Stimulated activated CD4-positive, alpha-beta T cell treated with anti-CD3 and anti-CD28 coated beads, Interleukin-4, amount 100 ng/mL, for 4 hours (primary cell): ENCODE results near the gene CNN3.
A peak's percentile ranks its signal among the peaks of the same experiment; 100 is the strongest.

ENCODE experiments used
- DNase-seq, 2 experiments: peaks; one replicate each; pipeline ENCODE4 v3.0.0-alpha.2; 2020

The CNN3 gene

DNA sequence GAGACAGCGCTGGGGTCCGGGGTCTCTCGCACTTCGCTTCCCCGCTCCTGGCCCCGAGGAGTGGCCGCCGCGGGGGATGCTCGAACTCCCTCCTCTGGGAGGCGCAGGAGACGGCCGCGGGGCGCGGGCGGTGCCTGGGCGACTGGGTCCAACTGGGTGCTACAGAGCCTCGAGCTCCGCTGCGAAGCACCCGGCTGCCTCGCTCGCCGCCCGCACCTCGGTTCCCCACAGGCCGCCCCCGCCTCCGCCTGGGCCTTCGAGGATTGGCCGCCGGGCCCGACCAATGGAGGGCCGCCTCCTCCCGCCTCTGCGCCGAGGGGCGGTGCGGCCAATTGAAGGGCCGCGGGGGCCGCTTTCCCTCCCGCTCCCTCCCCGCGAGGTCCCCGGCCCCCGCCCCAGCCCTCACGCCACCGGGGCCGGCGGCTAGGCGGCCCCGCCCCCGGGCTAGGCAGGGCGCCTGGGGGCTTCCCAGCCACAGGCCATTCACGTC, at the start of gene CNN3:
CNN3 (minus strand) TSS at position 196 of the 490 bp plus-strand sequence. CDS start 216 bp downstream, outside the sequence.
- peak; percentile 68 to 79 for DNase-seq

DNA sequence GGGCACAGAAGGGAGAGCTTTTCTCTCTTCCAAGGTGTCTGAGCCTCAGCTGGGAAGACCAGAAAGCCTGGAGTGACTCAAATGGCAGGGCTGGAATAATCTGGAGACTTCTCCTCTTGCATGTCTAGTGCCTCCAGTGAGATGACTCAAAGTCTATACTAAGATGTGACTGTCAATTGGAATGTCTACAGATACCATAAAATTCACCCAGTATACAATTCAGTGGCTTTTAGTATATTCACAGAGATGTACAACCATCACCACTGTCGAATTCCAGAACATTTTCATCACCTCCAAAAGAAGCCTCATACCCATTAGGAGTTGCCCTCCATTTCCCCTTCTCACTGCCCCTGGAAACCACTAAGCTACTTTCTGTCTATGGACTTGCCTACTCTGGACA, 47.9 kb upstream of the CNN3 start:
- DNase-seq = no peak

DNA sequence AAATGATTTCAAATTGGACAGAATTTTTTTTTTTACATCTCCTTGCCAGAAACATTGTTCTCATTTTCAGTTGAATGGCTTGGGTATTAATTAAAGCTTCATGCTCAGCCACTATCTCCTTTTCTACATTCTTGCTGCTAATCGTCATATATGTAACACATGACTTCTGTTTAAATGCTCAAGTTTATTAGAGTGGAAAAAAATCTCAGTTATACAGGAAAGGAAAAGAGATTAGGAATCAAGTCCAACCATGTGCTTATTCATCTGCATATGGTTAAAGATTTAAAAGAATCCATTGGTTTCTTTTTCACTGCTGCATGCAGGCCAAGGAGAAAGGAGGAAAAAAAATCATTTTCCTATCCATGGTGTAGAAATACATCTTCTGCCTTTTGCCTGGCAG, 47.3 kb upstream of the CNN3 start:
- no peak for DNase-seq

DNA sequence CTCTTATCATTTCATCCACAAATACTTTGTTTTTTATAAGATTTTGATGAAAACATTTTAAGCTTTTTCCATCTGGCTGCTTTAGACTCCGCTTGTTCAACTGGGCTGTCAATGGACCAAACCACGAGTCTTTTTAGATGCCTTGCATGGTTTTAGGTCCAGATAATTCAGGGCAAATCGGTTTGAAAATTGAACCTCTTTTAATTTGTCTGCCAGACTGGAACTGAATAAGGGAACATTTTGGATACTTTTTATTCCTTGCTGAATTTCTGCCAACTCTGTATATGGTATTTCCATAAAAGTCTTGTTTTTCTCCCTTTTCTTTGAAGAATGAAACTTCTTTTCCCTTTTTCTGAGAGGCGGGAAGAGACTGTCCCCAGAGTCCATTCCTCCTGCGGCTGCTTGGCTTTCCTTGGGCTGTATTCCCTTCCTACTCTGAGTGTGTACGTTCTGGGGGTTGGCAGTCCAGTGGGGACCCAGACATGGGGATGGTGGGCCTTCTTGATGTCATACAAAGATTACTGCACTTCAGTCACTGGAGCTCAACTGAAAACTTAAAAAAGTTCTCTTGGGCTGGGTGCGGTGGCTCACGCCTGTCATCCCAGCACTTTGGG, 46.5 kb upstream of the CNN3 start:
- no peak for DNase-seq

DNA sequence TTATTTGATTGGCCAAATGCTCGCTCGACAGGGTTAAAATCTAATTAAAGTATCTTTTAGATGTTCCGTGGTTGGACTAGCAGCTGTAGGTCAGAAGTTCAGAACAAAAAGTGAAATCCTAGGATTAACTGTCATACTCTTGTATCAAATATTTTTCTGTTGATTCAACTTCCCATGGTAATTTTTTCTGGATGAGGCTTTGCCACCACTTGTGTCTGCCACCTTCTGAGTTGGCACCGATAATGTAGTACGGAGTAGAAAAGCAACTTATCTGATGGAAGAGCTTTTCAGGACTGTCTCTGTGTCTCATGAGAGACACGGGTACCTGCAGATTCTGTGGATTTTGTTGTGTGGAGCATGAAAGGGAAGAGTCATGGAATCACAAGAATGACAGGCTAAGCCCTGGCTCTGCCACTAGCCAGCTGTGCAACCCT, 44.6 kb upstream of the CNN3 start:
- DNase-seq = no peak

DNA sequence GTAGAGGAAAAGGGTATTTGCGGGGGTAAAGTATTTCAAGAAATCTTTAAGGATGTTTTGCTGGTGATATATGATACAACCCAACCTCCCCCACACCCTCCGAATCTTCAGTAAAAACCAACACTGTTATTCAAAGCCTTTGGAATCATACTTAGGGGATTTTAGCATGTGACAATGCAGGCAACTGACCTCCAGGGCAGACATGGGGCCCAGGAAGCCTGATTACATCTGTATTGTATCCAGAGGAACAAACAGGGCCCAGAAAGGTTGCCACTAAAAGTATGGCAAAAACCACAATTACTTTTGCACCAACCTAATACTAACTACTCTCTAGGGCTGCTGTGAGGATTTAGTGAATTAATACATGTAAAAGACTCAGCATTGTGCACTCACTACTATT, 43.9 kb upstream of the CNN3 start:
- no peak for DNase-seq

DNA sequence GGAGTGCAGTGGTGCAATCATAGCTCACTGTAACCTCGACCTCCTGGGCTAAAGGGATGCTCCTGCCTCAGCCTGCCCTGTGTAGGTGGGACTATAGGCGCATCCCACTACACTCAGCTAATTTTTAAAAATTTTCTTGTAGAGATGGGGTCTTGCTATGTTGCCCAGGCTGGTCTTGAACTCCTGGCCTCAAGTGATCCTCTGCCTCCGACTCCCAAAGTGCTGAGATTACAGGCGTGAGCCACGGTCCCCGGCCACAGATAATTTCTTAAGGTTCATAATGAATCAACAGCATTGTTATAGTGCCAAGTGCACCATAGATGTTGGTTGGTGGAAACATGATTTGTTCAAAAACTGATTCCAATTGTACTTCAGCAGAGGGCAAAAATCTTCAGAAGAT, 42.2 kb upstream of the CNN3 start:
- no peak for DNase-seq

DNA sequence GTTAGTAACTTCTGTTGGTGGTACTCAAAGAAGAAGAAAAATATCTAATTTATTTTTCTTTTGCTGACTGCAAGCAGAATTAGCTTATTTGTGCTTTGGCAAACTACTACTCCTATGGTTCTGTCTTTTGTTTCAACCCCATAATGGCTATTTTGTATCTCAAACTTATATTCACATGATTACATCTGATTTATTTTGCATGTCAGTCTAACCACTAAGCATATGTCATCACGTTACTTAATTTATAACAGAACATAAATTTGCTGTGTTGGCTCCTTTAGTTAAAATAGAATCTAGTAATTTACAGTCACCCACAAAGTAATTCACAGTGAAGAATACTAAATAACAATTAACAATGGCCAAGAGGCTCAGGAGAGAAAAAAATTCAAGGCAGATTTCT, 39.1 kb upstream of the CNN3 start:
- no peak for DNase-seq

DNA sequence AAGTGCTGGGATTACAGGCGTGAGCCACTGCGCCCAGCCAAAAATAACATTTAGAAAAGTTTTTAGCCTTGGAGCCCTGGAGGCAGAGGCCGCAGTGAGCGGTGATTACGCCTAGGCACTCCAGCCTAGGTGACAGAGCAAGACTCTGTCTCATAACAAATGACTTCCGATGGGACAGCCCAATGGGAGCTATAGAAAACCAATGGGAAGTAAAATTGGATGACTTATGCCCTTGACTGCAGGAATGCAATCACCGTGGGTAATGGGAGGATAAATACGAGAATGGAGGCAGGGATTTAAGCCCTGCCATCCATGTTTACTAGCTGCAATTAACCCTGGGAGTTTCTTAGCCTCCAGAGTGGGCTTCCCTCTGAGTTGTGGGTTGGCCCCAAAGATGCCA, 37.0 kb upstream of the CNN3 start:
- DNase-seq = no peak

DNA sequence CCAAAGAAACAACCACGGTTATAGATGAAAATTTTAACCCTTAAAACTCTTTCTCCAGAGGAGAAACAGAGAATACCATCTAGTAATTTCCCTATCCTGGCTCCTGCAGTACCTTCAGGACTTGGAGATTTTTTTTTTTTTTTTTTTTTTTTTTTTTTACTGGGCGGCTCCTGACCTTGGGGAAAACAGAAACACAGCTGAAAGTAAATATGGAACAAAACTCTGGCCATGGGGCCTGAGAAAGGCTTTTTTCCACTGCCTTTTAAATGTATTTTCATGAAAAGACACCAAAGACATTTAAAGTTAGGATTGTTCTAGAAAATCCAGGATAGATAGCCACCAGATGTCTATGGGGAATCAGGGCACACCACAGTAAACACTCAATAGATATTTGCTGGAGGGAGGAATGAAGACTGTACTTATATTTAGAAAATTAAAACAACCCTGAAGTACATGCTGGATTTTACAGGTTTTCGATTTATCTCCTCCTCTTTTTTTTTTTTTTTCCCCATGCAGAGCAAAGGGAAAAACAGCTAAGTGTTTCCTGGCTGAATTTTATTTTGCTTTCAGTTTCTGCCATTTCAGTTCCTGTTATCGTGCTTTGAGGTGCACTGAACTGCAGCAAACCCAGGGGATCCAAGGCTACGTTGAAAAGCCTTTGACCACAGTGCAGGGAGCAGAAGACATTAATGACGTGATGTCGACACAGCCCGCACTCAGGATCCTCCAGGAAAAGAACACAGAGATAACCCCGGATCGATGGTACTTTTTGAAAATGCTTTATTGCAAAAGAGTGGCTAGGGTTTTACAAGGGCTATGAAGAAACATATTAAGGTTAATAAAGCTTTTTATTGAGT, 35.7 kb upstream of the CNN3 start:
- peak in 1 of 2 experiments; percentile 10 for DNase-seq

DNA sequence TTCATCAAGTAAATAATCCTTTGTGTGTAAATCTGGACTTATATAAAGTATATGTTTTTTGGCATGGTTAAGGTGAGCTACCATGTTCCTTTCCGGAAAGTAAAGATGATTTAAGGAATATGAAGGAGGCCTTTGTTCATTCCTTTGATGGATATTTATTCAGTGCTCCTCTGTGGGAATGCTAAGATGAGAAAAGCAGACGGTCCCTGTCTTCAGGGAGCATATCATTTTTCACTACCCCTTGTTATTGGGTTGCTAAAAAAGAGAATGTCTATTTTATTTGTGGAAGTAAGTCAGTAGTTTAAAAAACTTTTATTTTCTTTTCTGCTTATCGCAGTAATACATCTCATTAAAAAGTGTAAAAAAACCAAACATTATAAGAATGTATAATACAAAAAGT, 35.1 kb upstream of the CNN3 start:
- DNase-seq = no peak

DNA sequence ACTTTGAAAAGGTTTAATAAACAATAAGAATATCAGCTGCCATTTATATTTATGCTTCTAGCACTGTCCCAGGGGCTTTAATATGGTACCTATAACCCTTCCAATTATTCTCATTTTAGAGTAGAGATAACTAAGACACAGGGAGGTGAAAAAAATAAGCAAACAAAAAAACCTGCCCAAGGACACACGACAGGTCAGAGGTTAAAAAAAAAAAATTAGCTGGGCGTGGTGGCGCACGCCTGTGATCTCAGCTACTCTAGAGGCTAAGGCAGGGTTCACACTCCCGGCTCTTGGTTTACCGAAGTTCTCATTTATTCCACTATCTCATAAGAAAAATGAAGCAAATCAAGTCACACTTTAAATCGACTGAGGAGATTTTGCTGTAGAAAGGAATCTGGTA, 34.7 kb upstream of the CNN3 start:
- DNase-seq = no peak

DNA sequence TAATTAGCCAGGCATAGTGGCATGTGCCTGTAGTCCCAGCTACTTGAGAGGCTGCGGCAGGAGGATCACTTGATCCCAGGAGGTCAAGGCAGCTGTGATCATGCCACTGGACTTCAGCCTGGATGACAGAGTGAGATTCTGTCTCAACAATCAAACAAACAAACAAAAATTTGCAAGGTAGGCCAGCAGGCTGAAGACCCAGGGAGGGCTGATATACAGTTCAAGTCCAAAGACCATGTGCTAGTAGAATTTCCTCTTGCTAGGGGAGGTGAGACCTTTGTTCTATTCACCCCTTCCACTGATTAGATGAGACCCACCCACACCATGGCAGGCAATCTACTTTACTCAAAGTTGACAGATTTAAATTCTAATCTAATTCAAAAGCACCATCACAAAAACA, 31.2 kb upstream of the CNN3 start:
- DNase-seq = no peak

DNA sequence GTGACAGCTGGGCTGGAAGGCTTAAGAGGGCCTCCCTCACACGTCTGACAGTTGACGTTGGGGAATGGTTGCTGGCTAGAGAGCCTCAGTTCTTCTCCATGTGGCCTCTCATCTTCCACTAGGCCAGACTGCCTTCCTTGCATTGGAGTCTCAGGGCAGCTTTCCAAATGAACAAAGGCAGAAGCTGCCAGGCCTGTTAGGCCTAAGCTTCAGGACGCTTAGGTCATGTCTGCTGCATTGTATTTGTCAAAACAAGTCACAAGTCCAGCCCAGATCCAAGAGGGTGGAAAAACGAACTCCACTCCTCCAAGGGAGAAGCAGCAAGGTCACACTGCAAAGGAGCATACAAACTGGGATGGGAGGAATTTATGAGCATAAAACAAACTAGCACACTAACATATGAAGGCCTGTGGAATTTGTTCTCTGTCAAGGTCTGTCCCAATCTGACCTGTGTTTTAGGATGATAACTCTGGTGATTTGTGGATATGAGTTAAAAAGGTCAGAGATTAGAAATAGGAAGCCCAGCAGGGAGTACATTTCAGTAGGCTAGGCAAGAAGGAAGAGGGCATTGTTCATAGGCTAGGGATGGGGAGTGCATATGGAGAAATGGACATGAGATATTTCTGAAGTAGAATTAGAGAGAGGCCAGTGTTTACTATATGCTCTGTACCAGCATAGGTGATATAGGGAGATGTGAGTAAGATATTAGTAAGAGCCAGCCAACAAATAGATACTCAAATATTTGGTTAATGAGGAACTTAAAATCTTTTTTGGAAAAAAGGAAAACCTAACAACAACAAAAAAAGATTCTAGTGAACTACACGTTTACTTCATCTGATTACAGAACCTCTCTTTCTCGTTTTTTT, 29.1 kb upstream of the CNN3 start:
- DNase-seq = no peak

DNA sequence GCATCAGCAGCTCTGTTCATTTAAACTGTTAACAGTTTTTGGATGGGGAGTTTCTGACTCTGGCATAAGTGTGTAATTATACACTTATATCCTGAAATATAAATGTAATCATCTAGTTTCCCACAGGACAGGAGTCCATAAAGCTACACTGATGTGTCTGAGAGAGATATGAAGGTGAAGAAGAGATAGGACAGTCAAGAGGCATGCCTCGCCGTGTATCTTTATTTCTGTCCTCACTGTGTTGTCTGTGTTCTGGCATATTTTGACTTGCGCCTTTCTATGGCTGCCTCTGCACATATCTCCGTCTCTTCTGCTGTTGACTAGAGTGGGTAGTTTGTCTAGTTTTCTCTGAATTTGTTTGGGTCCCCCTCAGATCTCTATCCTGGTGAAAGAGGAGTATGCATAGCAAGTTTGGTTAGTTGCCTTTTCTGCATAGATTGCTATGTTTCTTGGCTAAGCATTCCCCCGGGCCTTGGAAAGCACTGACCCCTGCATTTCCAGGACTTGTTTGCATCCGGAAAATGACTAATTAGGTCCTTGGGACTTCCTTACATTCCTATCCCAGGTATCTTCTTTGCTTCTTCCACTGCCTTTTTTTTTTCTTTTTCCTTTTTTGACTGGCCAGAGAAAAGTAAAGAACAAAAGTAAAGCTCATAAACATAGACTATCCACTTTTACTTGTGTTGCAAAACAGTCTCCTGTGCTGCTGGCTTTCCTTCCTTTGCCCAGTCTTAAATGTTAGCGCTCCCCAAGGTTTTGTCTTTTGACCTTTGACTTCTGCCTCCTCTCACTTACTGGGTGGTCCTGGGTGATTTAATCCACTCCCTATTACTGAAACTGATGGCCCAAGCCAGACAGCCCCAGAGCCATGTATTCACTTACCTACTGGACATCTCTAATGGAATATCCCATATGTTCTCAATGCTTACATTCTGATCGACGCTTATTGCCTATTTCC, 27.6 kb upstream of the CNN3 start:
- no peak for DNase-seq

DNA sequence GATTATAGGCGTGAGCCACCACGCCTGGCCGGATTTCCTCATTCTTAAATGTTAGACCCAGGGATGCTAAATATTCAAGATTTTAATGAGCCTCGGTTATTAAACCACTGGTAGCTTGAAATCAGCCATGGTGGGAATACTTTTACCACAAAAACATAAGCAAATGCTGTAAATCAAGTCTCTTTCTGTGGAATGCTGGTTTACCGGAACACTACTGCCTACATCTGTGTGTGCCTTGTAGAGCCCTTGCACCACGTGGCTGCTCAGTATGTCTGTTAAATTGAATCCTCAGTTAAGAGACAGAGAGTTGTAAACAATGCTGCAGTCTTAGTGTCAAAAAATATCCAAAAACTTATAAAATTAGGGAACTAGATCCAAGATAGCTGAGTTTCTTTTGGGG, 26.8 kb upstream of the CNN3 start:
- no peak for DNase-seq

DNA sequence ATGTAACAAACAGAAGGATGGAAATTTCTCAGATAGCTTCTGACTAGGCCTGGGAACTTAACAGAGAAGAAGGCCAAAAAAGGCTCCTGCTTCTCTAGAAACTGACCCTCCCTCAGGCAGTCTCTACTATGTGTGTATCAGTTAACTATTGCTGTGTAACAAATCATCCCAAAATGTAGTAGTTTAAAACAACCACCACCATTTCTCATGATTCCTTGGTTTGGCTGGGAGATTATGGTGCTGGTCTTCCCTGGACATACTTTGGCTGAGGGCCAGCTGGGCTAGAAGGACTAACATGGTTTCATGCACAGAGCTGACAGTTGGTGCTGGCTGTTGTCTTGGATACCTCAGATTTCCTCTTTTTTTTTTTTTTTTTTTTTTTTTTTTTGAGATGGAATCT, 26.2 kb upstream of the CNN3 start:
- no peak for DNase-seq

DNA sequence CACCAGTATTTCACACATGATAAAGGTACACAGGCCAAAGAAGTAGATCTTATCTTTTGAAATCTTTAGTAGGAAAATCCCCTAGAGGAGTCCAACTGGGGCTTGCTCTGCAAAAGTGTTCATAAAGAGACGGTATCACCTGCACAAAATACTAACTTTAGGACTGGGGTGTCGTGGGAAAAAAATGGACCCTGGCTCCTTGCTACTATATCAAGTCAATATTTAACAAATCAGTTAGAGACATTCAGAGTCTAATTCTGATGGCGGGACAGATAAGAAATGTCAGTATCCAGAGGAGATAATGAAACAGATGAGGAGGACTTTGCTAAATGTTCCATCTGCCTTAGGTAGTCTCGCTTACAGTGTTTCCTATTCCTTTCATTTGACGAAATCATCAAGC, 25.6 kb upstream of the CNN3 start:
- no peak for DNase-seq

DNA sequence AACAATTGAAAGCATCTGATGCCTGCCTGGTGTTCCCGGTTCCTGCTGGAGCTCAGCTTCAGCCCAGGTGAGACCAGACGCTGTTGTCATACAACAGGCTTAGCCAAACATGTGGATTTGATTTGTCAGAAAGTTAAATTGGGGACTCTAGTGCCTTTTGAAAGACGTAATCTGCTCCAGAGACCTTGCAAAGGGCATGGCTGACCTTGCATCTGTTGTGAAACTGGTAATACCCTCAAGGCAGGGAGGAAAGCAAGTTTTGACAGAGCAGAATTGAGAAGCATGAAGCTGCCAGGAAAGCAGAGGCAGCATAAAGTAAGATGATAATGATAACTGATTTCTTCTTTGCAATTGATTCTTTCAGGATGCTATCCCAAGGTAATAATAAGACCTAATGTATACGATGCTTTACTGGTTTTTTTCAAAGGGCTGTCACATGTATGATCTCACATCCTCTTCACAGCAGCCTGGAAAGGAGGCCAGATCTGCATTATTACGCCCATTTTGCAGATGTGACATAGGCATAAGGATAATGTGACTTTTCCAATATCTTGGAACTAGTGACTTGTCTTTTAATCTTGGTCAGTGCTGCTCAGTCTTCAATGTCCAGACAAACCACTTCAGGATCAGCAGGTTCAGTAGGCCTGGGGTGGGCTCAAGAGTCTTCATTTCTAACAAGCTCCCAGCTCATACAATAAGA, 24.7 kb upstream of the CNN3 start:
- DNase-seq = no peak

DNA sequence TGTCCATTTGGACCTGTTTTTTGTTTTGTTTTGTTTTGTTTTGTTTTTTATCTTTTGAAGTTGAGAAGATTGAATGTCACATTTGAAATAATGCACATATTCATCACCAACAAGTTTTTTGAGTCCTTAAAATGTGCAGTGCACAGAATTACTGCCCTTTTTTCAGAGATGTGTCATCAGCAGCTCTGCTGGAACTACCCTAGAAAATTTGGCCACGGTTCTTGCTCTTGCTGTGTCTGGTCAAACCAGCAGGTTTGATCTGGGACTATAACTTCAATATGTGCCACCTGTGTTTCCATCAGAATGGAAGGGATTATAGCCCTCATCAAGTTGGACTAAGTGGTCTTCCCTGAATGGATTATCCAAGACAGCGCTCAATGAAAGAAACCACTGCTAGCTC, 24.1 kb upstream of the CNN3 start:
- no peak for DNase-seq
